Astrocyte (in vitro differentiated cells and primary cell): Measurements from ENCODE around the gene WIZ. TPM values are rescaled to one million over a fixed set of nuclear protein-coding genes. Genes with fewer than 3 reads are reported as not detected.
A peak's percentile ranks its signal among the peaks of the same experiment; 100 is the strongest.

Experiments
- DNase-seq: peaks from one replicate; pipeline ENCODE4 v3.0.0-alpha.2; 2010; ENCODE audit warnings: low read depth
- FAIRE-seq: peaks from 2 replicates; lab custom pipeline; 2011; peaks lifted over from hg19 to GRCh38; lab: Jason Lieb, UNC
- H2AFZ ChIP-seq: 2 replicates; pipeline ENCODE4 v1.6.0; 2012; ENCODE audit warnings: low read depth, low read length, inconsistent platforms
- H3K27ac ChIP-seq: 2 replicates; pipeline ENCODE4 v1.5.1; 2011; ENCODE audit warnings: low read depth, low read length, inconsistent platforms
- H3K27me3 ChIP-seq: 2 replicates; pipeline ENCODE4 v1.6.0; 2011; ENCODE audit warnings: low read length, inconsistent platforms; ENCODE audit not compliant: insufficient read depth
- H3K36me3 ChIP-seq: 2 replicates; pipeline ENCODE4 v1.5.1; 2011; ENCODE audit warnings: low read length, inconsistent platforms; ENCODE audit not compliant: insufficient read depth
- H3K4me1 ChIP-seq: 2 replicates; pipeline ENCODE4 v1.5.1; 2011; ENCODE audit warnings: low read length, inconsistent platforms; ENCODE audit not compliant: insufficient read depth
- H3K4me2 ChIP-seq: 2 replicates; pipeline ENCODE4 v1.6.0; 2012; ENCODE audit warnings: low read length, inconsistent platforms
- H3K4me3 ChIP-seq: 2 replicates; pipeline ENCODE4 v1.5.1; 2011; ENCODE audit warnings: low read depth, mild to moderate bottlenecking, low read length, inconsistent platforms; ENCODE audit not compliant: insufficient read depth
- H3K79me2 ChIP-seq: 2 replicates; pipeline ENCODE4 v1.6.0; 2012; ENCODE audit warnings: mild to moderate bottlenecking, low read length, inconsistent platforms; ENCODE audit not compliant: insufficient read depth
- H3K9ac ChIP-seq: 2 replicates; pipeline ENCODE4 v1.6.0; 2012; ENCODE audit warnings: mild to moderate bottlenecking, low read length, inconsistent platforms
- H3K9me3 ChIP-seq: 2 replicates; pipeline ENCODE4 v1.5.1; 2012; ENCODE audit warnings: low read depth, mild to moderate bottlenecking, low read length, inconsistent platforms; ENCODE audit not compliant: insufficient read depth
- H4K20me1 ChIP-seq: 2 replicates; pipeline ENCODE4 v1.6.0; 2012; ENCODE audit warnings: low read length, inconsistent platforms; ENCODE audit not compliant: insufficient read depth
- H3K27ac Mint-ChIP-seq: one replicate; pipeline ENCODE4 v1.8.0; 2021; ENCODE audit warnings: mild to moderate bottlenecking, mixed read lengths; ENCODE audit not compliant: unreplicated experiment
- H3K27me3 Mint-ChIP-seq: one replicate; pipeline ENCODE4 v1.8.0; 2021; ENCODE audit warnings: low read depth, mixed read lengths; ENCODE audit not compliant: unreplicated experiment
- H3K36me3 Mint-ChIP-seq: one replicate; pipeline ENCODE4 v1.8.0; 2021; ENCODE audit warnings: low read depth, mixed read lengths; ENCODE audit not compliant: unreplicated experiment
- H3K4me1 Mint-ChIP-seq: one replicate; pipeline ENCODE4 v1.8.0; 2021; ENCODE audit warnings: low read depth, mixed read lengths; ENCODE audit not compliant: unreplicated experiment
- H3K4me3 Mint-ChIP-seq: one replicate; pipeline ENCODE4 v1.8.0; 2021; ENCODE audit warnings: mild to moderate bottlenecking, moderate library complexity, mixed read lengths; ENCODE audit not compliant: unreplicated experiment
- H3K9me3 Mint-ChIP-seq: one replicate; pipeline ENCODE4 v1.8.0; 2021; ENCODE audit warnings: mild to moderate bottlenecking, mixed read lengths; ENCODE audit not compliant: unreplicated experiment
- EZH2 ChIP-seq: IDR thresholded peaks from 2 replicates; pipeline ENCODE4 v1.6.1; 2012; ENCODE audit warnings: mild to moderate bottlenecking, low read length, inconsistent platforms; ENCODE audit not compliant: insufficient read depth
- total RNA-seq: library from RNA; stranded (reverse); gene quantifications from 2 replicates; pipeline ENCODE4 v1.2.1, GENCODE V29; 2021
- TF ChIP-seq, protein P1 (sequence below): IDR thresholded peaks from 2 replicates; pipeline ENCODE4 v1.5.1; 2011; ENCODE audit warnings: low read depth, mild to moderate bottlenecking, inconsistent platforms, low read length, moderate library complexity; ENCODE audit not compliant: insufficient read depth

WIZ gene
- total RNA-seq, 1 donor from 2014 or later, result 43.8 TPM

- FAIRE-seq, result no peak
- no peak overlapping the region for H3K9ac ChIP-seq
- H3K27me3 Mint-ChIP-seq, result no peaks in the 10 kb centered on the region
- H3K4me2 ChIP-seq, result no peak overlapping the region
- H3K4me3 Mint-ChIP-seq, result no peak overlapping the region
- no peak overlapping the region for H3K4me3 ChIP-seq
- no peak overlapping the region for H3K27ac Mint-ChIP-seq
- peaks cover 5% of the 10 kb centered on the region for H3K36me3 Mint-ChIP-seq
- H3K4me1 ChIP-seq, result peaks cover 11% of the 10 kb centered on the region
- peaks cover 6% of the 10 kb centered on the region for H4K20me1 ChIP-seq
- H3K27ac ChIP-seq, result no peak overlapping the region
- peaks cover 7% of the 10 kb centered on the region for H3K4me1 Mint-ChIP-seq
- no peaks in the 10 kb centered on the region for H3K36me3 ChIP-seq
- no peaks in the 10 kb centered on the region for H3K9me3 ChIP-seq
- peaks cover 14% of the 10 kb centered on the region for H3K79me2 ChIP-seq
- no peaks in the 10 kb centered on the region for H3K27me3 ChIP-seq
- H3K9me3 Mint-ChIP-seq, result peaks cover 2% of the 10 kb centered on the region
- peak; percentile 19 for DNase-seq
- no peak for TF ChIP-seq EZH2
- TF ChIP-seq, protein P1, sequence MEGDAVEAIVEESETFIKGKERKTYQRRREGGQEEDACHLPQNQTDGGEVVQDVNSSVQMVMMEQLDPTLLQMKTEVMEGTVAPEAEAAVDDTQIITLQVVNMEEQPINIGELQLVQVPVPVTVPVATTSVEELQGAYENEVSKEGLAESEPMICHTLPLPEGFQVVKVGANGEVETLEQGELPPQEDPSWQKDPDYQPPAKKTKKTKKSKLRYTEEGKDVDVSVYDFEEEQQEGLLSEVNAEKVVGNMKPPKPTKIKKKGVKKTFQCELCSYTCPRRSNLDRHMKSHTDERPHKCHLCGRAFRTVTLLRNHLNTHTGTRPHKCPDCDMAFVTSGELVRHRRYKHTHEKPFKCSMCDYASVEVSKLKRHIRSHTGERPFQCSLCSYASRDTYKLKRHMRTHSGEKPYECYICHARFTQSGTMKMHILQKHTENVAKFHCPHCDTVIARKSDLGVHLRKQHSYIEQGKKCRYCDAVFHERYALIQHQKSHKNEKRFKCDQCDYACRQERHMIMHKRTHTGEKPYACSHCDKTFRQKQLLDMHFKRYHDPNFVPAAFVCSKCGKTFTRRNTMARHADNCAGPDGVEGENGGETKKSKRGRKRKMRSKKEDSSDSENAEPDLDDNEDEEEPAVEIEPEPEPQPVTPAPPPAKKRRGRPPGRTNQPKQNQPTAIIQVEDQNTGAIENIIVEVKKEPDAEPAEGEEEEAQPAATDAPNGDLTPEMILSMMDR, result no peak
- no peak overlapping the region for H2AFZ ChIP-seq
These were observed 13.5 kb downstream of the WIZ start for GRCh38 chr19:15436012-15436825.

DNA sequence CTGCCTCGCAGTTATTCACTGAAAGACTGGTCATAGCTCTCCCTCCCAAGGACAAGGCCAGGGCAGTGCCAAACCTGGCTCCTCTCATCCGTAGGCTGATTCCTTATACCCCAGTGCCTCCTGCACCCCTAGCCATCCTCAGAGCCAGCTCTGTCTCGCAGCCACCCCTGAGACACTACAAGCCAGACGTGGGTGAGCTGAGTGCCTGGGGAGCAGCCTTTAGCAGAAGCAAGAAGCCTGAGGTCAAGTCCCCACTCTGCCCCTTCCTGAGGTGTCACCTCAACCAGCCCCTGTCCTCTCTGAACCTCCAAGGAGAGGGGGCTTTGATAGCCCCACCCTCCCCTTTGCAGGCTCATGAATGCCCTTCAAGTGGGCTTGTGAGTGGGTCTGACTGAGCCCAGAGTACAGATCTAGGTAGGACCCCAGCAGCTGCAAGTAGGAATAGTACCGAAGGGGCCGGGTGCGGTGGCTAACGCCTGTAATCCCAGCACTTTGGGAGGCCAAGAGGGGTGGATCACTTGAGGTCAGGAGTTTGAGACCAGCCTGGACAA, 16.2 kb downstream of the WIZ start:
- no peak for FAIRE-seq
- no peaks in the 10 kb centered on the region for H3K27me3 Mint-ChIP-seq
- no peak for DNase-seq
- H3K9me3 Mint-ChIP-seq, result peaks cover 2% of the 10 kb centered on the region
- Histone ChIP-seq H3K9me3 (no peaks in the 10 kb centered on the region), H3K36me3 (no peaks in the 10 kb centered on the region), H3K79me2 (peaks cover 41% of the 10 kb centered on the region), H2AFZ (peak overlapping the region; percentile 72), H3K4me3 (no peak overlapping the region), H3K9ac (peak overlapping the region; percentile 75), H3K4me2 (peak overlapping the region; percentile 93), H3K4me1 (peaks cover 19% of the 10 kb centered on the region), H4K20me1 (peaks cover 31% of the 10 kb centered on the region), H3K27me3 (no peaks in the 10 kb centered on the region), H3K27ac (no peak overlapping the region)
- peak overlapping the region; percentile 95 for H3K4me3 Mint-ChIP-seq
- peaks cover 8% of the 10 kb centered on the region for H3K36me3 Mint-ChIP-seq
- TF ChIP-seq EZH2, result no peak
- TF ChIP-seq, protein P1, result no peak
- H3K27ac Mint-ChIP-seq, result peak overlapping the region; percentile 89
- peaks cover 14% of the 10 kb centered on the region for H3K4me1 Mint-ChIP-seq
